PC-9 (cell line): ENCODE data around the gene UBTD2.

Source experiments
- EZH2 ChIP-seq: fragments of 200-600 bp; sonication (generic); IDR thresholded peaks from 2 replicates; pipeline ENCODE4 v1.8.0; 2017; ENCODE audit warnings: antibody characterized with exemption, low read depth
- TF ChIP-seq, protein P1 (sequence below): fragments of 200-600 bp; sonication (generic); conservative IDR thresholded peaks from 2 replicates; pipeline ENCODE4 v1.6.1; 2017; ENCODE audit warnings: mixed run types, antibody characterized with exemption, mild to moderate bottlenecking, moderate library complexity

DNA sequence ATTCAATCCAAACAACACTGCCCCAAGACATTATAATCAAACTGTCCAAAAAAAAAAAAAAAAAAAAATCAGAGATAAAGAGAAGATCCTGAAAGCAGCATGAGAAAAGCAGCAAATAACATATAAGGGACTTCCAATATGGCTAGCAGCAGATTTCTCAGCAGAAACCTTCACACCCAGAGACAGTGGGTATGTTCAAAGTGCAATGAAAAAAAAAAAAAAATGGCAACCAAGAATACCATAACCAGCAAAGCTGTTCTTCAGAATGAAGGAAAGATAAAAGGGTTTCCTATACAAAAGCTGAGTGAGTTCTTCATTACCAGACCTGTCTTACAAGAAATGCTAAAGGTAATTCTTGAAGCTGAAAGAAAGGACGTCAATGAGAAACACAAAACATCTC lies 32.1 kb downstream of the UBTD2 start:
- TF ChIP-seq, protein P1, sequence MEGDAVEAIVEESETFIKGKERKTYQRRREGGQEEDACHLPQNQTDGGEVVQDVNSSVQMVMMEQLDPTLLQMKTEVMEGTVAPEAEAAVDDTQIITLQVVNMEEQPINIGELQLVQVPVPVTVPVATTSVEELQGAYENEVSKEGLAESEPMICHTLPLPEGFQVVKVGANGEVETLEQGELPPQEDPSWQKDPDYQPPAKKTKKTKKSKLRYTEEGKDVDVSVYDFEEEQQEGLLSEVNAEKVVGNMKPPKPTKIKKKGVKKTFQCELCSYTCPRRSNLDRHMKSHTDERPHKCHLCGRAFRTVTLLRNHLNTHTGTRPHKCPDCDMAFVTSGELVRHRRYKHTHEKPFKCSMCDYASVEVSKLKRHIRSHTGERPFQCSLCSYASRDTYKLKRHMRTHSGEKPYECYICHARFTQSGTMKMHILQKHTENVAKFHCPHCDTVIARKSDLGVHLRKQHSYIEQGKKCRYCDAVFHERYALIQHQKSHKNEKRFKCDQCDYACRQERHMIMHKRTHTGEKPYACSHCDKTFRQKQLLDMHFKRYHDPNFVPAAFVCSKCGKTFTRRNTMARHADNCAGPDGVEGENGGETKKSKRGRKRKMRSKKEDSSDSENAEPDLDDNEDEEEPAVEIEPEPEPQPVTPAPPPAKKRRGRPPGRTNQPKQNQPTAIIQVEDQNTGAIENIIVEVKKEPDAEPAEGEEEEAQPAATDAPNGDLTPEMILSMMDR: no peak
- no peak for TF ChIP-seq EZH2
